H9 (cell line): ENCODE data around the gene TMEM116. TPM values are rescaled to one million over a fixed set of nuclear protein-coding genes. Genes with fewer than 3 reads are reported as not detected.

Experiments used
- DNase-seq: peaks from one replicate; pipeline ENCODE4 v3.0.0-alpha.2; 2017
- H2AFZ ChIP-seq: one replicate; pipeline ENCODE4 v1.6.1; 2013; ENCODE audit warnings: mild to moderate bottlenecking, low read length, control low read depth, moderate library complexity
- H2AK5ac ChIP-seq: 2 replicates; pipeline ENCODE4 v1.6.1; 2013; ENCODE audit warnings: low read length, control low read depth, mixed read lengths; ENCODE audit not compliant: insufficient read length
- H2BK120ac ChIP-seq: one replicate; pipeline ENCODE4 v1.6.1; 2013; ENCODE audit warnings: low read depth, mild to moderate bottlenecking, low read length, control low read depth, inconsistent platforms; ENCODE audit not compliant: poor library complexity, severe bottlenecking
- H2BK12ac ChIP-seq: 2 replicates; pipeline ENCODE4 v1.6.1; 2013; ENCODE audit warnings: low read length, control low read depth, mixed read lengths, low read depth; ENCODE audit not compliant: insufficient read length
- H2BK15ac ChIP-seq: 2 replicates; pipeline ENCODE4 v1.6.1; 2013; ENCODE audit warnings: low read depth, low read length, control low read depth
- H2BK20ac ChIP-seq: one replicate; pipeline ENCODE4 v1.6.1; 2013; ENCODE audit warnings: low read depth, mild to moderate bottlenecking, low read length, control low read depth, inconsistent platforms; ENCODE audit not compliant: poor library complexity, severe bottlenecking
- H2BK5ac ChIP-seq: 2 replicates; pipeline ENCODE4 v1.6.1; 2013; ENCODE audit warnings: low read length, control low read depth, mixed read lengths; ENCODE audit not compliant: insufficient read length
- H3K14ac ChIP-seq: 2 replicates; pipeline ENCODE4 v1.6.1; 2013; ENCODE audit warnings: low read length, control low read depth; ENCODE audit not compliant: insufficient read depth
- H3K18ac ChIP-seq: 2 replicates; pipeline ENCODE4 v1.6.1; 2013; ENCODE audit warnings: low read depth, mild to moderate bottlenecking, mixed read lengths, low read length, control low read depth; ENCODE audit not compliant: insufficient read length
- H3K23ac ChIP-seq: 2 replicates; pipeline ENCODE4 v1.6.1; 2013; ENCODE audit warnings: low read length, control low read depth, mixed read lengths, low read depth; ENCODE audit not compliant: insufficient read length
- H3K23me2 ChIP-seq: 2 replicates; pipeline ENCODE4 v1.6.1; 2013; ENCODE audit warnings: low read depth, mild to moderate bottlenecking, mixed read lengths, low read length, control low read depth; ENCODE audit not compliant: insufficient read length, poor library complexity, severe bottlenecking
- H3K27ac ChIP-seq: 2 replicates; pipeline ENCODE4 v1.5.1; 2013; ENCODE audit warnings: low read length, control low read depth, mixed read lengths, low read depth; ENCODE audit not compliant: insufficient read length
- H3K27me3 ChIP-seq: 2 replicates; pipeline ENCODE4 v1.6.1; 2013; ENCODE audit warnings: low read length, control low read depth, inconsistent platforms; ENCODE audit not compliant: insufficient read depth
- H3K4ac ChIP-seq: 2 replicates; pipeline ENCODE4 v1.6.1; 2013; ENCODE audit warnings: low read depth, mild to moderate bottlenecking, control low read depth, inconsistent platforms, low read length, moderate library complexity
- H3K4me1 ChIP-seq: 2 replicates; pipeline ENCODE4 v1.6.1; 2013; ENCODE audit warnings: low read length, control low read depth, inconsistent platforms; ENCODE audit not compliant: insufficient read depth
- H3K4me2 ChIP-seq: 2 replicates; pipeline ENCODE4 v1.6.1; 2013; ENCODE audit warnings: low read length, control low read depth, mixed read lengths; ENCODE audit not compliant: insufficient read length, insufficient read depth
- H3K56ac ChIP-seq: 2 replicates; pipeline ENCODE4 v1.6.1; 2013; ENCODE audit warnings: low read depth, mild to moderate bottlenecking, mixed read lengths, low read length, control low read depth; ENCODE audit not compliant: insufficient read length
- H3K79me1 ChIP-seq: 2 replicates; pipeline ENCODE4 v1.6.1; 2013; ENCODE audit warnings: low read depth, mild to moderate bottlenecking, moderate library complexity, low read length, control low read depth, inconsistent platforms; ENCODE audit not compliant: insufficient read depth, poor library complexity, severe bottlenecking
- H3K79me2 ChIP-seq: 2 replicates; pipeline ENCODE4 v1.6.1; 2013; ENCODE audit warnings: low read length, control low read depth, inconsistent platforms; ENCODE audit not compliant: insufficient read depth
- H3K9ac ChIP-seq: 2 replicates; pipeline ENCODE4 v1.6.1; 2013; ENCODE audit warnings: low read length, control low read depth, mixed read lengths; ENCODE audit not compliant: insufficient read length; ENCODE audit errors: extremely low read depth
- H3K9me3 ChIP-seq: one replicate; pipeline ENCODE4 v1.6.1; 2013; ENCODE audit warnings: low read depth, low read length, inconsistent platforms; ENCODE audit not compliant: control insufficient read depth
- H3T11ph ChIP-seq: one replicate; pipeline ENCODE4 v1.6.1; 2013; ENCODE audit warnings: mild to moderate bottlenecking, low read length, control low read depth, inconsistent platforms
- H4K20me1 ChIP-seq: one replicate; pipeline ENCODE4 v1.6.1; 2013; ENCODE audit not compliant: control insufficient read depth, insufficient read length, insufficient read depth
- H4K5ac ChIP-seq: 2 replicates; pipeline ENCODE4 v1.6.1; 2013; ENCODE audit warnings: low read depth, mild to moderate bottlenecking, mixed read lengths, low read length, control low read depth; ENCODE audit not compliant: insufficient read length
- H4K8ac ChIP-seq: replicated peaks from 2 replicates; pipeline ENCODE4 v1.6.1; 2013; ENCODE audit warnings: low read length, control low read depth, mixed read lengths, low read depth; ENCODE audit not compliant: insufficient read length
- H4K91ac ChIP-seq: 2 replicates; pipeline ENCODE4 v1.6.1; 2013; ENCODE audit warnings: low read depth, mild to moderate bottlenecking, moderate library complexity, mixed read lengths, low read length, control low read depth; ENCODE audit not compliant: insufficient read length
- H3K27ac Mint-ChIP-seq, 3 experiments: 2 replicates in 2 of 3; 3 replicates in 1 of 3; pipeline ENCODE4 v1.8.0; 2020 to 2021; ENCODE audit warnings: mixed read lengths in 3 of 3, mild to moderate bottlenecking in 1 of 3, moderate library complexity in 1 of 3
- H3K27me3 Mint-ChIP-seq: 2 replicates; pipeline ENCODE4 v1.8.0; 2021; ENCODE audit warnings: low read depth, mild to moderate bottlenecking, moderate library complexity, mixed read lengths
- H3K36me3 Mint-ChIP-seq, 3 experiments: 2 replicates in 2 of 3; 3 replicates in 1 of 3; pipeline ENCODE4 v1.8.0; 2020 to 2021; ENCODE audit warnings: low read depth in 3 of 3, mixed read lengths in 3 of 3; ENCODE audit not compliant: insufficient read depth in 1 of 3
- H3K4me1 Mint-ChIP-seq, 2 experiments: 2 replicates each; pipeline ENCODE4 v1.8.0; 2020; ENCODE audit warnings: mixed read lengths in 2 of 2
- H3K4me3 Mint-ChIP-seq, 2 experiments: 2 replicates in 1 of 2; 3 replicates in 1 of 2; pipeline ENCODE4 v1.8.0; 2020 to 2021; ENCODE audit warnings: mild to moderate bottlenecking in 2 of 2, mixed read lengths in 2 of 2, moderate library complexity in 1 of 2
- H3K9me3 Mint-ChIP-seq, 2 experiments: 2 replicates in 1 of 2; 3 replicates in 1 of 2; pipeline ENCODE4 v1.8.0; 2020; ENCODE audit warnings: mild to moderate bottlenecking in 2 of 2, mixed read lengths in 2 of 2, moderate library complexity in 1 of 2
- WGBS: extraction: QIAGEN DNeasy Blood & Tissue Kit; methylation state at CpG from one replicate; pipeline ENCODE4 v1.1.7; 2013; ENCODE audit warnings: missing lambda C conversion rate, low lambda C conversion rate, mixed read lengths; ENCODE audit not compliant: insufficient read length; ENCODE audit errors: extremely low coverage; 5-methylcytosine and 5-hydroxymethylcytosine counted together
- total RNA-seq: library from RNA; stranded (reverse); gene quantifications from 2 replicates; pipeline ENCODE4 v1.2.1, GENCODE V29; 2021
- TF ChIP-seq, protein P1 (sequence below): fragments of 200-600 bp; sonication (generic); conservative IDR thresholded peaks from 3 replicates; pipeline ENCODE4 v1.8.0; 2021; ENCODE audit warnings: antibody characterized with exemption, mild to moderate bottlenecking

Gene TMEM116
- total RNA-seq, 1 experiment from 2014 or later = 10.8 TPM

DNA sequence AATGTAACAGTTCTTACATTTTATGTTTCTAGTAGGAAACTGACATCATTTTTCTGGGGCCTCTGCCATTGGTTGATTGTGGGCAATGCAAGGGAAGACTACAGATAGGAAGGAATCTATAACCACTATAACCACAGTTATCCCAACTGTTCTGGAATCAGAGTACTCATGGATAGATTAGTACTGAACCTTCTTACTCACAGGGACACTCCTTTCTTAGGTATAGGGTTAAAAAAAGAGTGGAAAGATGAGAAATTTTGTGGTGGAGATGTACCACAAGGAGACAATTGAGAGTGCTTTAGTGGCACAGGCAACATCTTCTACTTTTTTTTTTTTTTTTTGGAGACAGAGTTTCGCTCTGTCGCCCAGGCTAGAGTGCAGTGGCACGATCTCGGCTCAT lies 21.0 kb downstream of the TMEM116 start:
- H3K4me2 ChIP-seq = no peak overlapping the region
- no peak overlapping the region for H2BK12ac ChIP-seq
- H3K4me1 ChIP-seq = no peaks in the 10 kb centered on the region
- no peaks in the 10 kb centered on the region for H4K20me1 ChIP-seq
- Mint-ChIP-seq H3K4me3 (no peak overlapping the region), H3K27ac (no peak overlapping the region), H3K27me3 (no peaks in the 10 kb centered on the region), H3K9me3 (no peaks in the 10 kb centered on the region), H3K36me3 (peaks cover 3 to 5% (median 4%) of the 10 kb centered on the region in 3 experiments; a peak in 4 of 7 replicates), H3K4me1 (peaks cover 5 to 7% of the 10 kb centered on the region in 2 experiments; a peak in 2 of 4 replicates)
- no peak overlapping the region for H3K27ac ChIP-seq
- no peak overlapping the region for H2BK20ac ChIP-seq
- H3K79me1 ChIP-seq = no peaks in the 10 kb centered on the region
- no peaks in the 10 kb centered on the region for H3K9me3 ChIP-seq
- DNase-seq = no peak
- H3K27me3 ChIP-seq = no peaks in the 10 kb centered on the region
- no peak overlapping the region for H3T11ph ChIP-seq
- H3K23ac ChIP-seq = no peak overlapping the region
- H2AK5ac ChIP-seq = no peak overlapping the region
- no peaks in the 10 kb centered on the region for H3K23me2 ChIP-seq
- no peak overlapping the region for H3K56ac ChIP-seq
- H4K5ac ChIP-seq = no peak overlapping the region
- H2AFZ ChIP-seq = no peak overlapping the region
- no CpG with 5 or more reads among the region's 4 CpGs for WGBS
- H4K91ac ChIP-seq = no peak overlapping the region
- H3K4ac ChIP-seq = no peak overlapping the region
- H2BK120ac ChIP-seq = no peak overlapping the region
- H2BK5ac ChIP-seq = no peak overlapping the region
- TF ChIP-seq, protein P1, sequence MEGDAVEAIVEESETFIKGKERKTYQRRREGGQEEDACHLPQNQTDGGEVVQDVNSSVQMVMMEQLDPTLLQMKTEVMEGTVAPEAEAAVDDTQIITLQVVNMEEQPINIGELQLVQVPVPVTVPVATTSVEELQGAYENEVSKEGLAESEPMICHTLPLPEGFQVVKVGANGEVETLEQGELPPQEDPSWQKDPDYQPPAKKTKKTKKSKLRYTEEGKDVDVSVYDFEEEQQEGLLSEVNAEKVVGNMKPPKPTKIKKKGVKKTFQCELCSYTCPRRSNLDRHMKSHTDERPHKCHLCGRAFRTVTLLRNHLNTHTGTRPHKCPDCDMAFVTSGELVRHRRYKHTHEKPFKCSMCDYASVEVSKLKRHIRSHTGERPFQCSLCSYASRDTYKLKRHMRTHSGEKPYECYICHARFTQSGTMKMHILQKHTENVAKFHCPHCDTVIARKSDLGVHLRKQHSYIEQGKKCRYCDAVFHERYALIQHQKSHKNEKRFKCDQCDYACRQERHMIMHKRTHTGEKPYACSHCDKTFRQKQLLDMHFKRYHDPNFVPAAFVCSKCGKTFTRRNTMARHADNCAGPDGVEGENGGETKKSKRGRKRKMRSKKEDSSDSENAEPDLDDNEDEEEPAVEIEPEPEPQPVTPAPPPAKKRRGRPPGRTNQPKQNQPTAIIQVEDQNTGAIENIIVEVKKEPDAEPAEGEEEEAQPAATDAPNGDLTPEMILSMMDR = no peak
- no peak overlapping the region for H3K9ac ChIP-seq
- no peak overlapping the region for H4K8ac ChIP-seq
- H3K14ac ChIP-seq = no peak overlapping the region
- H3K79me2 ChIP-seq = no peaks in the 10 kb centered on the region
- H2BK15ac ChIP-seq = no peak overlapping the region
- no peak overlapping the region for H3K18ac ChIP-seq
